Muscle layer of colon (tissue), 2 donors: ENCODE results near the gene HES1.
"Not testable (repeated sequence)": the region's sequence is repeated elsewhere in the genome, so short reads cannot be mapped to it uniquely, and the experiment has no call there.

ENCODE experiments used
- H3K27ac ChIP-seq: one replicate; pipeline ENCODE4 v1.7.0; 2013; ENCODE audit warnings: low read depth, mild to moderate bottlenecking, low read length, moderate library complexity
- H3K27me3 ChIP-seq, 2 donors: one replicate each; pipeline ENCODE4 v1.7.0; 2013; ENCODE audit warnings: low read length in 2 of 2, mild to moderate bottlenecking in 2 of 2; ENCODE audit not compliant: insufficient read depth in 2 of 2, control insufficient read depth in 1 of 2
- H3K36me3 ChIP-seq: one replicate; pipeline ENCODE4 v1.7.0; 2013; ENCODE audit warnings: mild to moderate bottlenecking, low read length; ENCODE audit not compliant: insufficient read depth
- H3K4me1 ChIP-seq: one replicate; pipeline ENCODE4 v1.7.0; 2013; ENCODE audit warnings: mild to moderate bottlenecking, low read length; ENCODE audit not compliant: insufficient read depth
- H3K4me3 ChIP-seq, 2 donors: one replicate each; pipeline ENCODE4 v1.7.0; 2013; ENCODE audit warnings: low read length in 2 of 2, low read depth in 1 of 2, mild to moderate bottlenecking in 1 of 2, moderate library complexity in 1 of 2
- H3K9ac ChIP-seq: one replicate; pipeline ENCODE4 v1.7.0; 2013; ENCODE audit warnings: low read length
- H3K9me3 ChIP-seq: one replicate; pipeline ENCODE4 v1.7.0; 2013; ENCODE audit warnings: mild to moderate bottlenecking, low read length
- donor health status: abdominal sarcoma.
- donor health status: Adenocarcinoma of cecum.

The HES1 gene

DNA sequence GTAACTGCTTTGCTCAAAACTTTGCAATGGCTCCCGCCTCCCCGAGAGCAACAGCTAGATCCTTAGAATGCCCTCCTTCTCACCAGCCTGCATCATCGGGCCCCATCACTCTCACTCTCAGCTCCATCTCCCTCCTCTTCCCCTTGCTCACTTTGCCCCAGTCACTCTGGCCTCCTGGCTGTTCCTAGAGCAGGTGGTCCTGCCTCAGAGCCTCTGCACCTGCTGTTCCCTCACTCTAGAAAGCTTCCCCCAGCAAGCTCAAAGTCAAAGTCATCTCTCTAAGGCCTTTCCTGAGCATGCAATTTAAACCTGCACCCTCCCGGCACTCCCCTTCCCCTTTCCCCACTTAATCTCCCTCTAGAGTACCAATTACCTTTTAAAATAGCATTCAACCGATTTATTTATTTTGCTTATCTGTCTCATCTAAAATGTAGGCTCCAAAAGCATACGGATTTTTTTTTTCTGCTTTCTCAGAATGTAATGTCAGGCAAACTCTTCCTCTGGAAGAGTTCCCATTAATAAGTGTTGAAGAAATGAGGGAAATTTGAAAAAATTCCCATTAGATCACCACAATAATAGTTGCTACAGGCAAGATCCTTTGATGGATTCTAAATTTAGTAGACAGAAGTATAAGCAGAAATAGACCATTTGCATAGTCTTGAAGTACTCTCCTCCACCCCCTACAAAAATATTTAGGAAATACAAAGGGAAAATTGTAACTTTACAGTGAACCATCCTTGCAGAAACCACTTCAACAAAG is 15.9 kb upstream of the HES1 start:
- H3K4me1 ChIP-seq = no peaks in the 10 kb centered on the region
- H3K9ac ChIP-seq = no peak overlapping the region
- H3K36me3 ChIP-seq = no peaks in the 10 kb centered on the region
- H3K27me3 ChIP-seq = no peaks in the 10 kb centered on the region
- no peak overlapping the region for H3K4me3 ChIP-seq
- H3K27ac ChIP-seq = no peak overlapping the region
- H3K9me3 ChIP-seq = no peaks in the 10 kb centered on the region

DNA sequence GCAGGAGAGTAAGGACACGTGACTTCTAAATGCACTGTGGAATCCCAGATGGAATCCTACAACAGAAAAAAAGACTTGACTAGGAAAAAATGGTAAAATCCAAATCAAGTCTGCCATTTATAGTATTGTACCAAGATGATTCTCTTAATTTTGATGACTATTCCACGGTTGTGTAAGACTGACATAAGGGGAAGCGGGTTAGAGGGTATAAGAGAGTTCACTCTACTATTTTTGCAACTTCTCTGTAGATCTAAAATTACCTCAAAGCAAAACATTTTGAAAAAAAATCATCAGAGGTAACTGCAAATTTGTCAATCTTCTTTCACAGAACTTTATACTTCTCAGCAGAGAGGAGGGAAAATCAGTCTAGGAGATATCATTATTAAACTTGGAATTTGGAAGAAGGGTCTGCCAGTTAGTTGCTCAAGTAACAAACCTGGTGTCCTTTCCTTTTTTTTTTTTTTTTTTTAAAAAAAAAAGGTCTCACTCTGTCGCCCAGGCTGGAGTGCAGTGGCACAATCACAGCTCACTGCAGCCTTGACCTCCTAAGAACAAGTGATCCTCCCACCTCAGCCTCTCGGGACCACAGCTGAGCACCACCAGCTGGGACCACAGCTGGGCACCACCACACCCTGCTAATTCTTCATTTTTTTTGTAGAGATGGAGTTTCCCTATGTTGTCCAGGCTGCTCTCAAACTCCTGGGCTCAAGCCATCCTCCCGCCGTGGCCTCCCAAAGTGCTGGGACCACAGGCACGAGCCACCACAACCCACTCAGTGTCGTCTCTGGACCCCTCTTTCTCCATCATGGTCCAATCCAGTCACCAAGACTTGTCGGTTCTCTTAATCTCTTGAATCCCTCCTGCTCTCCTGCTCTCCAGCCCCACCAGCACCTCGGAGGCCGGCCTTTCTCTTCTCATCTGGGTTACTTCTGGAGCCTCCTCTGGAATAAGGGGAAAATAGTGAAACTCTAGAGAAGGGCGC is 14.9 kb upstream of the HES1 start:
- Histone ChIP-seq H3K27ac (no peak overlapping the region), H3K4me1 (no peaks in the 10 kb centered on the region), H3K9ac (no peak overlapping the region), H3K27me3 (no peaks in the 10 kb centered on the region), H3K4me3 (no peak overlapping the region), H3K9me3 (no peaks in the 10 kb centered on the region), H3K36me3 (no peaks in the 10 kb centered on the region)

DNA sequence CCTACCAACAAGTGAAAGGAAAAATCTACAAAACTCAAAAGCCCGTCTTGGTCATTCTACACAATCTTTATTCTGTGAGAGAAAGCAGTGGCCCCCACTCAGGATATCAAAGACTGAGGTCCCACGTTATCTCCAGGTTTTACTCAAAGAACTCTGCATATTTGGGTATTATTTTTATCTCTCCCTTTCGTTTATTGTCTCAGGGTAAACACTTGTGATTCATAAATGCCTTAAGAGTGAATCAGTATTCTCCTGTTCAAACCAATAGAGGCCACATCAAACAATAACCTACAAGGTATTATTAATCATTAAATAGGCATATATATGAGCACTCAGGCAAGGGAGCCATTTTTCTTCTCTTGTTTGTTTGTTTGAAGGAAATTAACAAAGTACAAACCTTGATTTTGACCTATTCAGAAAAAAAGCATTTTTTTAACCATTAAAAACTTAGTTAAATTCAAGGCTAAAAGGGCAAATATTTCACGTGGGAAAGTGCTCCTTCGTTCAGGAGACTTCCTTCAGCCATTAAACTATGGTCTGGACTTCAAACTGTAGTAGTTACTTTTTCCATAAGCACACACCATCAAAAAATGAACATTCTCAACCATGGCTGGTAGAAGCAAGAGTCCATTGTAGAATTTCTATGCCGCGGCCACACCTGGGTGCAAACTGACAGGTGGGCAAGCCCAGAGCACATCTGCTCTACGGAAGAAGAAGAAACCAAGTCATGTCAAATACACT is 13.9 kb upstream of the HES1 start:
- no peaks in the 10 kb centered on the region for H3K9me3 ChIP-seq
- no peaks in the 10 kb centered on the region for H3K27me3 ChIP-seq
- H3K4me3 ChIP-seq = no peak overlapping the region
- no peaks in the 10 kb centered on the region for H3K4me1 ChIP-seq
- H3K36me3 ChIP-seq = no peaks in the 10 kb centered on the region
- no peak overlapping the region for H3K27ac ChIP-seq
- H3K9ac ChIP-seq = no peak overlapping the region

DNA sequence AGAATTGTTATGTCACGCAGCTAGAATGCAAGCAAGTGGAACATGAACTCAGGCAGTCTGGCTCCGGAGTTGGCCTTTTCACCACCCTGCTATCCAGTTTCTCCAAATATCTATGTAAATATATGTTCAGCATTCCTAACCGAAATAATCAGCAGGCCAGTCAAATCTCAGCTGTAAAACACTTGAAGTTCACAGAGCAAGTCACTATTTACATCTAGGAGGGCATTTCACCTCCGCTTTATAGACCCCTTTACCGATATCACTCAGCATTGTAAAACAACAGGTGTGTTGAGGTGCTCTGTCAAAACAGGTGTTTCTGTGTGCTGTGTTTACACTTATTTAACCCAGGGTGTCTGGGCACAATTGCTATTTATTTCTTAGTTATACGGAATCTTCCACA is 12.2 kb upstream of the HES1 start:
- Histone ChIP-seq H3K9me3 (no peaks in the 10 kb centered on the region), H3K27me3 (no peaks in the 10 kb centered on the region), H3K36me3 (no peaks in the 10 kb centered on the region), H3K4me3 (no peak overlapping the region), H3K4me1 (no peaks in the 10 kb centered on the region), H3K27ac (no peak overlapping the region), H3K9ac (no peak overlapping the region)

DNA sequence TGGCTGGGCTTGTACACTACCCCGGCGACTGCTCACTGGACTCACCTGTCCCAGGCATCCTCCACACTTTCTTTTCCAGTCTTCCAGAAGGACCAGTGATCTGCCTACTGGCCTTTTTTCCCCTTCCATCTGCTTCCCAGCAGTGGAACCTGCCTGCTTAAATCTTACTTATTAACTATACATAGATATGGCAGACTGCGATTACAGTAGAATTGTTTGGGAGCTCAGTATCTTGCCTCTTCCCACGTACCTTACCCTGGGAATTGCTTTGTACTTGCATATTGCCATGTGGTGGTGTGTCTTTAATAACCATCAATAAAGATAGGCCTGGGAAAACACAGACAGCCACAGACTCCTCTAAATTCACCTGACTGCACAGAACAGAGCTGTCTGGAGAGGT is 11.8 kb upstream of the HES1 start:
- no peak overlapping the region for H3K9ac ChIP-seq
- no peaks in the 10 kb centered on the region for H3K9me3 ChIP-seq
- H3K36me3 ChIP-seq = no peaks in the 10 kb centered on the region
- H3K27me3 ChIP-seq = no peaks in the 10 kb centered on the region
- H3K4me1 ChIP-seq = no peaks in the 10 kb centered on the region
- no peak overlapping the region for H3K4me3 ChIP-seq
- H3K27ac ChIP-seq = no peak overlapping the region

DNA sequence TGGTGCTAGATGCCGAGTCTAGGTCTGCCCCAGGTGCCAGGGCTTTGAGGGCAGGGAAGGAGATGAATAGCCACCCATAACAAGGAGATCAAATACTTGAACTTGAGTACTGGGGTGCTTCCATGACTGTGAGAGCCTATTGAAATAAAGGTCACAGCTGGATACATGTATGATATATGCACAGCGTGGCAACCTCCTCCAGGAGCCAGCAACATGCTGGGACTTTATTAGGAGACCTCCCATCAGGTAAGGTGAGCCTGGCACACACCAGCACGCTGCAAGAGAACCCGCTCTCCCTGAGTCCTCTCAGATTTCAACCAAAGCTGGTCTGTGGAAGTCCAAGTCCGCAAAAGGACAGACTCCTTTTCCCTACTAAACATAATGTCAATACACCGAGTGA is 10.5 kb upstream of the HES1 start:
- no peak overlapping the region for H3K4me3 ChIP-seq
- H3K9me3 ChIP-seq = no peaks in the 10 kb centered on the region
- no peaks in the 10 kb centered on the region for H3K27me3 ChIP-seq
- H3K9ac ChIP-seq = no peak overlapping the region
- H3K4me1 ChIP-seq = peaks cover 12% of the 10 kb centered on the region
- H3K36me3 ChIP-seq = no peaks in the 10 kb centered on the region
- H3K27ac ChIP-seq = no peak overlapping the region

DNA sequence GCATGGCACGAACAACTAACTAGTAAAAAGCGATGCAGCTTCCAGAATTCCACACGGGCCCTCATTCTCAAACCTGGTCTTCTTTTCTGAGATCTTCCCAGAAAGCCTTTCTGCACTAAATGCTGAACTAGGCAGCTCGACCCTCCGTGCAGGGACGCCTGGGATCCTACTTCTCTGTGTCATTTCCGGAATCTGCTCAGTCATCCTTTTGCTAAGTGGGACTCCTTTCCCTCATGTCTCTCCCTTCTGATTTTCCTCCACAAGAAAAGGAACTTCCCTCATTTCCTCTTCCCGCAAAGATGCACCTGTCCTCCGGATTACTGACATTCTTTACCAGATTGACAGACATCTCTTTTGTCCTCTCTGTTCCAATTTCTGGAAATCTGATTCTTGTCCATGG is 9.2 kb upstream of the HES1 start:
- H3K4me1 ChIP-seq = peaks cover 21% of the 10 kb centered on the region
- no peaks in the 10 kb centered on the region for H3K27me3 ChIP-seq
- H3K36me3 ChIP-seq = no peaks in the 10 kb centered on the region
- H3K9ac ChIP-seq = no peak overlapping the region
- no peak overlapping the region for H3K27ac ChIP-seq
- no peaks in the 10 kb centered on the region for H3K9me3 ChIP-seq
- H3K4me3 ChIP-seq = no peak overlapping the region

DNA sequence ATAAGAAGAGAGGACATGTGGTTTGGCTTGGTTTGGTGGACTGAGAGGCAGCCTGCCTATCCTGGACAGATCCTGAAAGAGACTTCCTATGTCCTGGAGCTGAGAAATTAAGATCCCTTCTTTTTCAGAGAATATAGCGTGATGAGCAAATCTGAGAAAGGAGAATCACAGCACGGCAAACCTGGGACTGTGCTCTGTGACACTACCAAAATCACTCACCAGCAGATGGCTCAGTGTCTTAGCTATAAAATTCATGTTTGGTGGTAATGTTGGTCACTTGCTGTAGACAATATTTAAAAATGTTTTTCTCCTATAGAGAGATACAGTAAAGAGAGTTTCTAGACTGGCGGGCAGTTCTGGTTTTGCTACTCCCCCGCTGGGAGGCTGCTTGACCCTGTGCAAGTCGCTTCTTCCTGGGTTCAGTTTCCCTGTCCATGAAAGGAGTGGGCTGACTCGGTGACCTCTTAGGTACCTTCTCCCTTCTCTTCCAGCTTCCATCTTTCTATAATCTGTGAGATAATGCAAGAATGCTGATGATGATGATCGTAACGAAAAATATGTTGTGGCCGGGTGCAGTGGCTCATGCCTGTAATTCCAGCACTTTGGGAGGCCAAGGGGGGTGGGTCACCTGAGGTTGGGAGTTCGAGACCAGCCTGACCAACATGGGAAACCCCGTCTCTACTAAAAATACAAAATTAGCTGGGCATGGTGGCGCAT is 7.6 kb upstream of the HES1 start:
- Histone ChIP-seq H3K9me3 (no peaks in the 10 kb centered on the region), H3K4me1 (peaks cover 21% of the 10 kb centered on the region), H3K36me3 (no peaks in the 10 kb centered on the region), H3K9ac (no peak overlapping the region), H3K4me3 (no peak overlapping the region), H3K27me3 (no peaks in the 10 kb centered on the region), H3K27ac (no peak overlapping the region)

DNA sequence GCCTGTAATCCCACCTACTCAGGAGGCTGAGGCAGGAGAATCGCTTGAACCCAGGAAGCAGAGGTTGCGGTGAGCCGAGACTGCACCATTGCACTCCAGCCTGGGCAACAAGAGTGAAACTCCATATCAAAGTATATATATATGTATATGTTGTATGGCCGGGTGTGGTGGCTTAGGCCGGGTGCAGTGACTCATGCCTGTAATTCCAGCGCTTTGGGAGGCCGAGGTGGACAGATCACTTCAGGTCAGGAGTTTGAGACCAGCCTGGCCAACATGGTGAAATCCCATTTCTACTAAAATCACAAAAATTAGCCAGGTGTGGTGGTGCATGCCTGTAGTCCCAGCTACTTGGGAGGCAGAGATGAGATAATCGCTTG is 7.0 kb upstream of the HES1 start:
- not testable (repeated sequence) for H3K4me3 ChIP-seq, H3K9ac ChIP-seq, H3K9me3 ChIP-seq, H3K36me3 ChIP-seq, H3K27me3 ChIP-seq, H3K27ac ChIP-seq
- peaks cover 21% of the 10 kb centered on the region for H3K4me1 ChIP-seq

DNA sequence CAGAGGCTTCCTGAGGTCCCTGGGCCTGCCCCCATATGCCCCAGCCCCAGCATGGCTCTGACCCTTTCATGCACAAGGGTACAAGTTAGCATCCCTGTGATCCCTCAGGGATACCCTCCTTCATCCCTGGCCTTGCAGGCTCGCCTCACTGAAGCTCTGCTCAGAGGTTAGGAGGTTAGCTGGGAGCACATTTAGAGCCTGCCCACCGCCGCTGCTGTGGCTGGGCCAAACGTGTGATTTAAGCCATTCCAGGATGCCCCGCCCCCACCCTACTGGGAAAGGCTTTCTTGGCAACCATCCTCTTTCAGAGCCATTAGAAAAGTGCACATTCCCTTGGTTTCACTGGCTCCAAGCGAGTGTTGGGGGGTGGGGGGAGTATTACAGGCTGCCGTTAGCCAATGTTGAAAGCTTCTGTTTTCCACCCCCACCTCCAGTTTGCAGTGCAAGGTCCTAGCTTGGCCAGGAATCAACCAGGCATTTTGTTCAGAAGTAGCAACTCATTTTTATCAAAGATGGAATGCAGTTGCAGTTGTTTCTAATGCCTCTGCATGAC is 6.3 kb upstream of the HES1 start:
- no peak overlapping the region for H3K4me3 ChIP-seq
- H3K36me3 ChIP-seq = no peaks in the 10 kb centered on the region
- H3K27ac ChIP-seq = no peak overlapping the region
- no peaks in the 10 kb centered on the region for H3K9me3 ChIP-seq
- no peak overlapping the region for H3K9ac ChIP-seq
- H3K4me1 ChIP-seq = peaks cover 21% of the 10 kb centered on the region
- no peaks in the 10 kb centered on the region for H3K27me3 ChIP-seq
